ENCODE data around the gene GPI.
"Not testable (repeated sequence)": the region's sequence is repeated elsewhere in the genome, so short reads cannot be mapped to it uniquely, and the experiment has no call there.

GPI gene

GRCh38 chr19:34364830-34365462, at the start of gene GPI:
Gene GPI (plus strand): TSS chr19:34365196. CDS start chr19:34365267, 71 bp downstream.
- DNase-seq (ENCODE audit: low spot score) = peak; percentile 85

GRCh38 chr19:34316247-34316646, 48.7 kb upstream of the GPI start:
- no peak for DNase-seq (ENCODE audit: low spot score)

GRCh38 chr19:34316741-34317301, 48.2 kb upstream of the GPI start:
- DNase-seq (ENCODE audit: low spot score) = peak; percentile 35

GRCh38 chr19:34317311-34317927, 47.6 kb upstream of the GPI start:
- DNase-seq (ENCODE audit: low spot score) = no peak

GRCh38 chr19:34319230-34319585, 45.8 kb upstream of the GPI start:
- DNase-seq (ENCODE audit: low spot score) = no peak

GRCh38 chr19:34319785-34320184, 45.2 kb upstream of the GPI start:
- no peak for DNase-seq (ENCODE audit: low spot score)

- DNase-seq (ENCODE audit: low spot score) = no peak
These were observed 44.7 kb upstream of the GPI start for GRCh38 chr19:34320277-34320676.

GRCh38 chr19:34321735-34322134, 43.3 kb upstream of the GPI start:
- DNase-seq (ENCODE audit: low spot score) = no peak

GRCh38 chr19:34323433-34324204, 41.4 kb upstream of the GPI start:
- DNase-seq (ENCODE audit: low spot score) = no peak

GRCh38 chr19:34324320-34324719, 40.7 kb upstream of the GPI start:
- DNase-seq (ENCODE audit: low spot score) = no peak

GRCh38 chr19:34325181-34325580, 39.8 kb upstream of the GPI start:
- DNase-seq (ENCODE audit: low spot score) = no peak

- no peak for DNase-seq (ENCODE audit: low spot score)
These were observed 38.8 kb upstream of the GPI start for GRCh38 chr19:34325981-34326787.

- no peak for DNase-seq (ENCODE audit: low spot score)
These were observed 37.1 kb upstream of the GPI start for GRCh38 chr19:34327851-34328250.

GRCh38 chr19:34328982-34329381, 36.0 kb upstream of the GPI start:
- no peak for DNase-seq (ENCODE audit: low spot score)

- DNase-seq (ENCODE audit: low spot score) = no peak
These were observed 34.9 kb upstream of the GPI start for GRCh38 chr19:34330116-34330515.

GRCh38 chr19:34330596-34330995, 34.4 kb upstream of the GPI start:
- DNase-seq (ENCODE audit: low spot score) = not testable (repeated sequence)

- not testable (repeated sequence) for DNase-seq (ENCODE audit: low spot score)
These were observed 33.4 kb upstream of the GPI start for GRCh38 chr19:34331596-34331995.

- DNase-seq (ENCODE audit: low spot score) = no peak
These were observed 32.8 kb upstream of the GPI start for GRCh38 chr19:34332027-34332760.

GRCh38 chr19:34335914-34336313, 29.1 kb upstream of the GPI start:
- no peak for DNase-seq (ENCODE audit: low spot score)

- DNase-seq (ENCODE audit: low spot score) = no peak
These were observed 28.2 kb upstream of the GPI start for GRCh38 chr19:34336781-34337271.

GRCh38 chr19:34337739-34338138, 27.3 kb upstream of the GPI start:
- DNase-seq (ENCODE audit: low spot score) = no peak

All from AG08396 (cell line).